NT2/D1 (cell line): ENCODE results near the gene SEC14L2.

ENCODE experiments used
- DNase-seq: peaks from one replicate; pipeline ENCODE4 v3.0.0-alpha.2; 2011; ENCODE audit warnings: low read depth, low spot score
- H3K27me3 ChIP-seq: 2 replicates; pipeline ENCODE4 v1.6.0; 2011; ENCODE audit warnings: mild to moderate bottlenecking; ENCODE audit not compliant: insufficient read length, insufficient read depth
- H3K36me3 ChIP-seq: 2 replicates; pipeline ENCODE4 v1.6.1; 2011; ENCODE audit warnings: mild to moderate bottlenecking, low read length, mixed read lengths; ENCODE audit not compliant: insufficient read depth, insufficient read length
- H3K4me1 ChIP-seq: 2 replicates; pipeline ENCODE4 v1.5.1; 2011; ENCODE audit not compliant: insufficient read depth, insufficient read length
- H3K4me3 ChIP-seq: 2 replicates; pipeline ENCODE4 v1.5.1; 2011; ENCODE audit warnings: low read depth; ENCODE audit not compliant: insufficient read length
- H3K9ac ChIP-seq: 2 replicates; pipeline ENCODE4 v1.6.0; 2011; ENCODE audit warnings: low read depth; ENCODE audit not compliant: insufficient read length
- H3K9me3 ChIP-seq: 2 replicates; pipeline ENCODE4 v1.5.1; 2011; ENCODE audit warnings: mild to moderate bottlenecking, low read length; ENCODE audit not compliant: insufficient read depth
- SUZ12 ChIP-seq: IDR thresholded peaks from 2 replicates; pipeline ENCODE4 v1.6.1; 2011; ENCODE audit not compliant: insufficient read length, insufficient read depth; ENCODE audit errors: extremely low read depth
- YY1 ChIP-seq: IDR thresholded peaks from 2 replicates; pipeline ENCODE4 v1.6.1; 2011; ENCODE audit not compliant: insufficient read length, insufficient read depth
- ZNF274 ChIP-seq: IDR thresholded peaks from 2 replicates; pipeline ENCODE4 v1.6.1; 2011; ENCODE audit warnings: mild to moderate bottlenecking, low read depth, low read length

Gene SEC14L2

GRCh38 chr22:30420347-30421125 is 23.7 kb downstream of the SEC14L2 start:
- no peak overlapping the region for H3K9ac ChIP-seq
- DNase-seq = no peak

GRCh38 chr22:30421695-30422480 is 25.1 kb downstream of the SEC14L2 start:
- no peaks in the 10 kb centered on the region for H3K4me1 ChIP-seq
- H3K4me3 ChIP-seq = no peak overlapping the region
- H3K9me3 ChIP-seq = no peaks in the 10 kb centered on the region
- H3K36me3 ChIP-seq = peaks cover 29% of the 10 kb centered on the region
- no peaks in the 10 kb centered on the region for H3K27me3 ChIP-seq
- no peak for DNase-seq
- no peak for TF ChIP-seq SUZ12
- TF ChIP-seq ZNF274 = no peak
- no peak for TF ChIP-seq YY1
- H3K9ac ChIP-seq = peak overlapping the region; percentile 96

More at GRCh38 chr22:30420347-30421125, 23.7 kb downstream of the SEC14L2 start:
- TF ChIP-seq SUZ12 (no peak), ZNF274 (no peak), YY1 (no peak)
- no peaks in the 10 kb centered on the region for H3K9me3 ChIP-seq
- H3K4me1 ChIP-seq = peaks cover under 1% of the 10 kb centered on the region
- peaks cover 37% of the 10 kb centered on the region for H3K36me3 ChIP-seq
- H3K4me3 ChIP-seq = no peak overlapping the region
- H3K27me3 ChIP-seq = no peaks in the 10 kb centered on the region

GRCh38 chr22:30422481-30423300 is 25.9 kb downstream of the SEC14L2 start:
- H3K27me3 ChIP-seq = no peaks in the 10 kb centered on the region

GRCh38 chr22:30423301-30423958 is 26.6 kb downstream of the SEC14L2 start:
- Histone ChIP-seq H3K27me3 (no peaks in the 10 kb centered on the region), H3K9me3 (no peaks in the 10 kb centered on the region), H3K36me3 (peaks cover 29% of the 10 kb centered on the region), H3K4me1 (no peaks in the 10 kb centered on the region), H3K9ac (peak overlapping the region; percentile 96), H3K4me3 (peak overlapping the region; percentile 82)
- TF ChIP-seq ZNF274 (no peak), SUZ12 (no peak), YY1 (no peak)
- DNase-seq = no peak

More at GRCh38 chr22:30422481-30423300, 25.9 kb downstream of the SEC14L2 start:
- no peaks in the 10 kb centered on the region for H3K9me3 ChIP-seq
- TF ChIP-seq YY1 (no peak), SUZ12 (no peak), ZNF274 (no peak)
- H3K36me3 ChIP-seq = peaks cover 29% of the 10 kb centered on the region
- H3K4me1 ChIP-seq = no peaks in the 10 kb centered on the region
- peak overlapping the region; percentile 96 for H3K9ac ChIP-seq
- peak; percentile 43 for DNase-seq
- peak overlapping the region; percentile 82 for H3K4me3 ChIP-seq

- H3K4me1 ChIP-seq = no peaks in the 10 kb centered on the region
- H3K9ac ChIP-seq = peak overlapping the region; percentile 96
- TF ChIP-seq SUZ12 (no peak), YY1 (peak; percentile 96), ZNF274 (no peak)
Observed at GRCh38 chr22:30423959-30424533, 27.2 kb downstream of the SEC14L2 start.

More at GRCh38 chr22:30423959-30424533, 27.2 kb downstream of the SEC14L2 start:
- peaks cover 28% of the 10 kb centered on the region for H3K36me3 ChIP-seq
- H3K27me3 ChIP-seq = no peaks in the 10 kb centered on the region
- peak; percentile 94 for DNase-seq
- peak overlapping the region; percentile 82 for H3K4me3 ChIP-seq
- H3K9me3 ChIP-seq = no peaks in the 10 kb centered on the region
